PC-9 (cell line): ENCODE data around the gene ZNF648. TPM values are rescaled to one million over a fixed set of nuclear protein-coding genes. Genes with fewer than 3 reads are reported as not detected.
A peak's percentile ranks its signal among the peaks of the same experiment; 100 is the strongest.
"Not testable (repeated sequence)": the region's sequence is repeated elsewhere in the genome, so short reads cannot be mapped to it uniquely, and the experiment has no call there.

Source experiments
- BruUV-seq: library from RNA; stranded (reverse); fragments of 400-500 nt; replicated peaks from 2 replicates; lab custom pipeline; 2021; lab: Mats Ljungman, UMichigan
- CTCF ChIA-PET: fragments of 300-600 bp; sonication (Branson Sonifier 250); formaldehyde crosslinking; loops from one replicate; lab custom pipeline; 2022; ENCODE audit warnings: antibody characterized with exemption; lab: Charles Lee
- POLR2A ChIA-PET: fragments of 300-600 bp; sonication (Branson Sonifier 250); formaldehyde crosslinking; loops from one replicate; lab custom pipeline; 2022; ENCODE audit warnings: antibody characterized with exemption; ENCODE audit not compliant: unreplicated experiment; lab: Charles Lee
- DNase-seq, 2 experiments: peaks; one replicate each; pipeline versions ENCODE4 v3.0.0 to v3.0.0-alpha.2; 2015 to 2022; ENCODE audit warnings: mixed read lengths in 1 of 2
- H2AFZ ChIP-seq: fragments of 200-600 bp; sonication (generic); 2 replicates; pipeline ENCODE4 v1.8.1; 2017; ENCODE audit warnings: antibody characterized with exemption
- H3F3A ChIP-seq: fragments of 200-600 bp; sonication (generic); 2 replicates; pipeline ENCODE4 v1.8.1; 2017; ENCODE audit warnings: antibody characterized with exemption, mild to moderate bottlenecking, low read depth; ENCODE audit not compliant: insufficient read depth
- H3K27ac ChIP-seq: fragments of 200-600 bp; sonication (generic); 2 replicates; pipeline ENCODE4 v1.6.1; 2016; ENCODE audit warnings: mixed run types
- H3K27me3 ChIP-seq: fragments of 200-600 bp; sonication (generic); 2 replicates; pipeline ENCODE4 v1.6.1; 2016; ENCODE audit warnings: low read depth, mixed run types; ENCODE audit not compliant: insufficient read depth
- H3K36me3 ChIP-seq: fragments of 200-600 bp; sonication (generic); 2 replicates; pipeline ENCODE4 v1.6.1; 2016; ENCODE audit warnings: low read depth, mixed run types
- H3K4me1 ChIP-seq: fragments of 200-600 bp; sonication (generic); replicated peaks from 2 replicates; pipeline ENCODE4 v1.6.1; 2016; ENCODE audit warnings: mixed run types; ENCODE audit not compliant: insufficient read depth
- H3K4me2 ChIP-seq: fragments of 200-600 bp; sonication (generic); 2 replicates; pipeline ENCODE4 v1.6.1; 2017; ENCODE audit warnings: mixed run types
- H3K4me3 ChIP-seq: fragments of 200-600 bp; sonication (generic); 2 replicates; pipeline ENCODE4 v1.6.1; 2016; ENCODE audit warnings: mixed run types
- H3K79me2 ChIP-seq: fragments of 200-600 bp; sonication (generic); 2 replicates; pipeline ENCODE4 v1.6.1; 2017; ENCODE audit warnings: low read depth, mixed run types
- H3K9me2 ChIP-seq: fragments of 200-600 bp; sonication (generic); 2 replicates; pipeline ENCODE4 v1.8.1; 2017; ENCODE audit warnings: mild to moderate bottlenecking; ENCODE audit not compliant: insufficient read depth
- H3K9me3 ChIP-seq: fragments of 200-600 bp; sonication (generic); 2 replicates; pipeline ENCODE4 v1.8.1; 2016; ENCODE audit warnings: low read depth; ENCODE audit not compliant: insufficient read depth
- H4K20me1 ChIP-seq: fragments of 200-600 bp; sonication (generic); 2 replicates; pipeline ENCODE4 v1.8.1; 2017; ENCODE audit not compliant: insufficient read depth
- CTCF ChIP-seq: fragments of 200-600 bp; sonication (generic); conservative IDR thresholded peaks from 2 replicates; pipeline ENCODE4 v1.6.1; 2017; ENCODE audit warnings: mixed run types, antibody characterized with exemption, mild to moderate bottlenecking, moderate library complexity
- EZH2 ChIP-seq: fragments of 200-600 bp; sonication (generic); IDR thresholded peaks from 2 replicates; pipeline ENCODE4 v1.8.0; 2017; ENCODE audit warnings: antibody characterized with exemption, low read depth
- intact Hi-C: fragments of 100-400 bp; cut with micrococcal nuclease; formaldehyde crosslinking; loops from one replicate; pipeline ENCODE4 v1.10.0; 2022; ENCODE audit not compliant: unreplicated experiment
- total RNA-seq: library from RNA; stranded (reverse); gene quantifications from 2 replicates; pipeline ENCODE4 v1.2.3, GENCODE V29; 2021

Gene ZNF648
- total RNA-seq, 1 experiment from 2014 or later: not detected

- intact Hi-C loops: no loop called here
- H3K9me3 ChIP-seq: 0 out of 2 replicates have a peak, but pooled peaks cover 3% of the 10 kb centered on the region
- DNase-seq: no peak
- no peaks in the 10 kb centered on the region for H3K9me2 ChIP-seq
- H3K4me1 ChIP-seq: peaks cover 24% of the 10 kb centered on the region
- POLR2A ChIA-PET: no interaction called here
- no peaks in the 10 kb centered on the region for H3K27me3 ChIP-seq
- TF ChIP-seq CTCF: no peak
- no peak for TF ChIP-seq EZH2
- no peak overlapping the region for H3K27ac ChIP-seq
- no TSS peak for BruUV-seq
- no peaks in the 10 kb centered on the region for H3K36me3 ChIP-seq
- peaks cover 10% of the 10 kb centered on the region for H3F3A ChIP-seq
- no peak overlapping the region for H3K4me2 ChIP-seq
- H3K4me3 ChIP-seq: no peak overlapping the region
- CTCF ChIA-PET: no interaction called here
- H2AFZ ChIP-seq: no peak overlapping the region
- no peaks in the 10 kb centered on the region for H4K20me1 ChIP-seq
- H3K79me2 ChIP-seq: no peaks in the 10 kb centered on the region
Measured at GRCh38 chr1:182098301-182098700, 36.8 kb upstream of the ZNF648 start.

DNA sequence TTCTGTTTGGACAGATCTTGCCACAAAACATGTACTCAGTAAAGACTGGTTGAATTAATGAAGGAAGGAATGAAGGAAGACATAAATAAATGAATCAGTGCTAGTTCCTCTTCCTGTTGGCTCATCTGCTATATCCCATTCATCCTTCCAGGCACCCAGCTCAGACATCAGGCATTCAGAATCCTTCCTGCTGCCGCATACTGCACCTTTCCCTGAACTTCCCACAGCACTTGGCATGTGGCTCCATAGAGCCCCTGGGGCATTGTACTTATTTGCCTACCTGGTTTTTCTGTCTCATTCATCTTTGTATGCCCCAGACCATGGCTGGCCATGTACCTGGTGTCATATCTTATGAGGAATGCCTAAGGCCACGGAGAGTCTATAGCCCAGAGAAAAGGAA is 34.4 kb upstream of the ZNF648 start:
- no peaks in the 10 kb centered on the region for H4K20me1 ChIP-seq
- no peak for TF ChIP-seq CTCF
- no peak for TF ChIP-seq EZH2
- H3K4me2 ChIP-seq: no peak overlapping the region
- H3K27me3 ChIP-seq: no peaks in the 10 kb centered on the region
- no peak overlapping the region for H3K4me3 ChIP-seq
- CTCF ChIA-PET: interaction anchor here (0.6 kb wide), 1 partner anchor 203 kb away, joined by 3 read pairs; no protein-coding TSS in a partner anchor
- no peaks in the 10 kb centered on the region for H3K9me2 ChIP-seq
- POLR2A ChIA-PET: no interaction called here
- BruUV-seq: no TSS peak
- H3K9me3 ChIP-seq: 0 out of 2 replicates have a peak, but pooled peaks cover 3% of the 10 kb centered on the region
- intact Hi-C loops: no loop called here
- H3K36me3 ChIP-seq: no peaks in the 10 kb centered on the region
- H3K79me2 ChIP-seq: no peaks in the 10 kb centered on the region
- no peaks in the 10 kb centered on the region for H3F3A ChIP-seq
- H3K27ac ChIP-seq: no peak overlapping the region
- peak; percentile 14 to 66 for DNase-seq
- H2AFZ ChIP-seq: no peak overlapping the region
- H3K4me1 ChIP-seq: peaks cover 8% of the 10 kb centered on the region

GRCh38 chr1:182094514-182095005 is 33.0 kb upstream of the ZNF648 start:
- H2AFZ ChIP-seq, H4K20me1 ChIP-seq, H3K27me3 ChIP-seq, H3K27ac ChIP-seq, H3K4me1 ChIP-seq, H3F3A ChIP-seq, H3K36me3 ChIP-seq, H3K79me2 ChIP-seq, BruUV-seq, H3K9me3 ChIP-seq, H3K4me3 ChIP-seq, H3K4me2 ChIP-seq, H3K9me2 ChIP-seq, intact Hi-C loops: not testable (repeated sequence)
- peak in 1 of 2 experiments; percentile 40 for DNase-seq
- ChIA-PET CTCF (interaction anchor here (0.6 to 0.7 kb wide), 3 partner anchors 24 to 657 kb away, joined by 3 to 4 read pairs (median 4); no protein-coding TSS in a partner anchor), POLR2A (interaction anchor here (0.6 to 0.7 kb wide), 2 partner anchors 87 to 495 kb away, joined by 3 to 4 read pairs; partner anchors contain the start of gene RNASEL)

GRCh38 chr1:182093781-182094180 is 32.3 kb upstream of the ZNF648 start:
- H3K79me2 ChIP-seq: no peaks in the 10 kb centered on the region
- ChIA-PET POLR2A (no interaction called here), CTCF (no interaction called here)
- no peaks in the 10 kb centered on the region for H3K27me3 ChIP-seq
- H3K9me3 ChIP-seq: 0 out of 2 replicates have a peak, but pooled peaks cover 2% of the 10 kb centered on the region
- intact Hi-C loops: no loop called here
- no peak overlapping the region for H3K4me2 ChIP-seq
- no peak overlapping the region for H3K27ac ChIP-seq
- no peak overlapping the region for H3K4me3 ChIP-seq
- H3K36me3 ChIP-seq: no peaks in the 10 kb centered on the region
- no TSS peak for BruUV-seq
- no peaks in the 10 kb centered on the region for H4K20me1 ChIP-seq
- H2AFZ ChIP-seq: no peak overlapping the region
- no peak for DNase-seq
- no peaks in the 10 kb centered on the region for H3K9me2 ChIP-seq
- TF ChIP-seq CTCF: no peak
- TF ChIP-seq EZH2: no peak
- H3F3A ChIP-seq: no peaks in the 10 kb centered on the region
- no peaks in the 10 kb centered on the region for H3K4me1 ChIP-seq
